CD14-positive monocyte (primary cell): ENCODE data around the gene MSMO1. TPM values are rescaled to one million over a fixed set of nuclear protein-coding genes. Genes with fewer than 3 reads are reported as not detected.
A peak's percentile ranks its signal among the peaks of the same experiment; 100 is the strongest.

Experiments
- DNase-seq, 3 donors: peaks; one replicate each; pipeline ENCODE4 v3.0.0-alpha.2; 2011 to 2022
- H2AFZ ChIP-seq: 2 replicates; pipeline ENCODE4 v1.6.0; 2012; ENCODE audit warnings: mild to moderate bottlenecking, low read depth, low read length, inconsistent platforms; ENCODE audit not compliant: insufficient read depth, poor library complexity, severe bottlenecking
- H3K27ac ChIP-seq, 2 donors: 1 replicate in 1 of 2; 2 replicates in 1 of 2; pipeline ENCODE4 v1.5.1; 2012 to 2013; ENCODE audit warnings: low read length in 2 of 2, control low read depth in 1 of 2, inconsistent platforms in 1 of 2, low read depth in 1 of 2, mild to moderate bottlenecking in 1 of 2
- H3K27me3 ChIP-seq, 2 donors: one replicate each; pipeline versions ENCODE4 v1.6.0 to v1.6.1; 2011 to 2013; ENCODE audit warnings: low read length in 2 of 2; ENCODE audit not compliant: control insufficient read depth in 2 of 2, insufficient read depth in 2 of 2
- H3K36me3 ChIP-seq, 2 donors: replicated peaks in 1 of 2; 1 replicate in 1 of 2; 2 replicates in 1 of 2; pipeline versions ENCODE4 v1.5.1 to v1.6.1; 2012 to 2013; ENCODE audit warnings: low read length in 2 of 2, control low read depth in 1 of 2, inconsistent platforms in 1 of 2, mild to moderate bottlenecking in 1 of 2; ENCODE audit not compliant: insufficient read depth in 2 of 2, control insufficient read depth in 1 of 2
- H3K4me1 ChIP-seq, 2 donors: 1 replicate in 1 of 2; 2 replicates in 1 of 2; pipeline versions ENCODE4 v1.5.1 to v1.6.1; 2012 to 2013; ENCODE audit warnings: low read length in 2 of 2, control low read depth in 1 of 2, inconsistent platforms in 1 of 2, mild to moderate bottlenecking in 1 of 2, moderate library complexity in 1 of 2; ENCODE audit not compliant: insufficient read depth in 2 of 2, control insufficient read depth in 1 of 2
- H3K4me2 ChIP-seq: replicated peaks from 2 replicates; pipeline ENCODE3; 2012; ENCODE audit warnings: low read length, moderate library complexity, mild to moderate bottlenecking; ENCODE audit not compliant: poor library complexity, severe bottlenecking; ENCODE audit errors: extremely low read depth
- H3K4me3 ChIP-seq, 3 experiments: fragments of 200-600 bp in 1 of 3; sonication (generic) in 1 of 3; replicated peaks in 1 of 3; 1 replicate in 2 of 3; 2 replicates in 1 of 3; pipeline ENCODE4 v1.5.1; 2011 to 2013; ENCODE audit warnings: low read length in 3 of 3, mild to moderate bottlenecking in 3 of 3, control low read depth in 2 of 3, low read depth in 2 of 3, inconsistent platforms in 1 of 3, moderate library complexity in 1 of 3
- H3K79me2 ChIP-seq: 2 replicates; pipeline ENCODE4 v1.6.0; 2012; ENCODE audit warnings: mild to moderate bottlenecking, control low read depth, inconsistent platforms, low read length, moderate library complexity; ENCODE audit not compliant: insufficient read depth
- H3K9ac ChIP-seq: 2 replicates; pipeline ENCODE4 v1.6.0; 2017; ENCODE audit warnings: low read length, mild to moderate bottlenecking; ENCODE audit not compliant: insufficient read depth, poor library complexity, severe bottlenecking
- H3K9me3 ChIP-seq, 2 donors: replicated peaks in 1 of 2; 1 replicate in 1 of 2; 2 replicates in 1 of 2; pipeline versions ENCODE4 v1.5.1 to v1.6.1; 2012 to 2013; ENCODE audit warnings: low read length in 2 of 2, control low read depth in 1 of 2; ENCODE audit not compliant: control insufficient read depth in 1 of 2, insufficient read depth in 1 of 2
- H4K20me1 ChIP-seq: 2 replicates; pipeline ENCODE4 v1.6.0; 2012; ENCODE audit warnings: mild to moderate bottlenecking, low read length, control low read depth, moderate library complexity; ENCODE audit not compliant: insufficient read depth
- H3K27ac Mint-ChIP-seq, 7 donors: one replicate each; pipeline ENCODE4 v1.8.0; 2020; ENCODE audit warnings: mild to moderate bottlenecking in 7 of 7, mixed read lengths in 7 of 7, moderate library complexity in 6 of 7, inconsistent platforms in 2 of 7
- H3K27me3 Mint-ChIP-seq, 3 donors: one replicate each; pipeline ENCODE4 v1.8.0; 2021 to 2022; ENCODE audit warnings: low read depth in 3 of 3, mild to moderate bottlenecking in 3 of 3, mixed read lengths in 3 of 3, moderate library complexity in 3 of 3, inconsistent platforms in 1 of 3
- H3K36me3 Mint-ChIP-seq, 2 donors: one replicate each; pipeline ENCODE4 v1.8.0; 2020; ENCODE audit warnings: mixed read lengths in 2 of 2, inconsistent platforms in 1 of 2, mild to moderate bottlenecking in 1 of 2
- H3K4me1 Mint-ChIP-seq: one replicate; pipeline ENCODE4 v1.8.0; 2020; ENCODE audit warnings: mild to moderate bottlenecking, mixed read lengths
- H3K4me3 Mint-ChIP-seq, 2 donors: one replicate each; pipeline ENCODE4 v1.8.0; 2020; ENCODE audit warnings: mild to moderate bottlenecking in 2 of 2, mixed read lengths in 2 of 2, moderate library complexity in 1 of 2
- H3K9me3 Mint-ChIP-seq, 7 donors: one replicate each; pipeline ENCODE4 v1.8.0; 2020 to 2022; ENCODE audit warnings: mixed read lengths in 7 of 7, mild to moderate bottlenecking in 6 of 7, moderate library complexity in 6 of 7, inconsistent platforms in 2 of 7
- WGBS: methylation state at CpG from one replicate; pipeline ENCODE4 v1.1.5; 2013; ENCODE audit warnings: missing lambda C conversion rate; ENCODE audit not compliant: insufficient coverage; 5-methylcytosine and 5-hydroxymethylcytosine counted together
- intact Hi-C, 2 donors: fragments of 100-400 bp; cut with micrococcal nuclease; formaldehyde crosslinking; loops; one replicate each; pipeline versions ENCODE4 v1.15.0 to v1.15.1; 2023
- polyA plus RNA-seq, 3 donors: library from polyadenylated mRNA; depleted of rRNA in 1 of 3; unstranded in 2 of 3; stranded (reverse) in 1 of 3; fragments of 300-500 nt in 2 of 3; fragments of >200 nt in 1 of 3; fragmentation: Illumina TruSeq in 2 of 3; gene quantifications; 1 replicate in 2 of 3; 2 replicates in 1 of 3; pipeline ENCODE4 v1.2.3, GENCODE V29; 2012 to 2021
- TF ChIP-seq, protein P1 (sequence below): fragments of 200-600 bp; IDR thresholded peaks from one replicate; pipeline ENCODE4 v1.8.0; 2022; ENCODE audit warnings: antibody characterized with exemption, mild to moderate bottlenecking

Gene MSMO1
- polyA plus RNA-seq, 3 donors: 3.1 to 7.6 (median 6.0) TPM

DNA sequence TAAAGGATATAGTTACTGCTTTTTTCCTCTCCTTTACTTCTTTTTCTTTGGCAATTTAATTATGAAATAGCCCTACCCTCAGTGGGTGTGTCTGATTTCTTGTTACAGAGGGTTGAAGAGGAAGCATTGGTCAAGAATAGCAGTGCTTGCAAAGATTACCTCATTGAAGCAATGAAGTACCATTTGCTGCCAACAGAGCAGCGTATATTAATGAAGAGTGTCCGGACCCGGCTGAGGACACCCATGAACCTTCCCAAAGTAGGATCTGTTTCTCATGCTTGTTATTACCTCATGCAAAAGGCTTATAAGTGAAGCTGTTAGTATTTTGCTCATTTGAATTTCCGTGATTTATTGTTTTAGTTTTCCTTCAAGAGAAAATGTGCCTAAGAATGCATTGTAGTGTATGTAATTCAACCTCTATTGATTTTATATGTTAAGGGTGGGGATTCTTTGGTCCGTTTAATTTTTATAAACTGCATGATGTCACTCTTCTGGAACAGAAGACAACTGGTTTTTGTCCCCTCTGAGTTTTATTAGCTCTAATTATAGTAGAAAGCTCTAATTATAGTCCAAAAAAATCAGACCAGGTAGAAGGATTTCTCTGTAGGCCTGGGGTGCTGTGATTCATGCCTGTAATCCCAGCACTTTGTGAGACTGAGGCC lies 27.9 kb upstream of the MSMO1 start:
- Histone ChIP-seq H3K36me3 (peaks cover 17 to 29% of the 10 kb centered on the region in 2 donors), H2AFZ (peak overlapping the region; percentile 27), H4K20me1 (no peaks in the 10 kb centered on the region), H3K79me2 (peaks cover 53% of the 10 kb centered on the region), H3K27me3 (no peaks in the 10 kb centered on the region), H3K4me3 (peak overlapping the region in 2 of 3 experiments; percentile 27 to 52), H3K4me2 (peak overlapping the region; percentile 71), H3K27ac (peak overlapping the region; percentile 46 to 60), H3K9me3 (no peaks in the 10 kb centered on the region), H3K9ac (no peak overlapping the region), H3K4me1 (peaks cover 40 to 52% of the 10 kb centered on the region in 2 donors)
- whole genome bisulfite sequencing: 7% methylated on average over 3 of the region's 5 CpGs
- Mint-ChIP-seq H3K27me3 (no peaks in the 10 kb centered on the region), H3K4me1 (peaks cover 51% of the 10 kb centered on the region), H3K9me3 (no peaks in the 10 kb centered on the region), H3K27ac (peak overlapping the region; percentile 77 to 94 (median 93)), H3K36me3 (peaks cover 37 to 42% of the 10 kb centered on the region in 2 donors), H3K4me3 (peak overlapping the region; percentile 32 to 80)
- TF ChIP-seq, protein P1, sequence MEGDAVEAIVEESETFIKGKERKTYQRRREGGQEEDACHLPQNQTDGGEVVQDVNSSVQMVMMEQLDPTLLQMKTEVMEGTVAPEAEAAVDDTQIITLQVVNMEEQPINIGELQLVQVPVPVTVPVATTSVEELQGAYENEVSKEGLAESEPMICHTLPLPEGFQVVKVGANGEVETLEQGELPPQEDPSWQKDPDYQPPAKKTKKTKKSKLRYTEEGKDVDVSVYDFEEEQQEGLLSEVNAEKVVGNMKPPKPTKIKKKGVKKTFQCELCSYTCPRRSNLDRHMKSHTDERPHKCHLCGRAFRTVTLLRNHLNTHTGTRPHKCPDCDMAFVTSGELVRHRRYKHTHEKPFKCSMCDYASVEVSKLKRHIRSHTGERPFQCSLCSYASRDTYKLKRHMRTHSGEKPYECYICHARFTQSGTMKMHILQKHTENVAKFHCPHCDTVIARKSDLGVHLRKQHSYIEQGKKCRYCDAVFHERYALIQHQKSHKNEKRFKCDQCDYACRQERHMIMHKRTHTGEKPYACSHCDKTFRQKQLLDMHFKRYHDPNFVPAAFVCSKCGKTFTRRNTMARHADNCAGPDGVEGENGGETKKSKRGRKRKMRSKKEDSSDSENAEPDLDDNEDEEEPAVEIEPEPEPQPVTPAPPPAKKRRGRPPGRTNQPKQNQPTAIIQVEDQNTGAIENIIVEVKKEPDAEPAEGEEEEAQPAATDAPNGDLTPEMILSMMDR: peak; percentile 55
- intact Hi-C loops: no loop called here
- DNase-seq: peak; percentile 67 to 85 (median 75)

DNA sequence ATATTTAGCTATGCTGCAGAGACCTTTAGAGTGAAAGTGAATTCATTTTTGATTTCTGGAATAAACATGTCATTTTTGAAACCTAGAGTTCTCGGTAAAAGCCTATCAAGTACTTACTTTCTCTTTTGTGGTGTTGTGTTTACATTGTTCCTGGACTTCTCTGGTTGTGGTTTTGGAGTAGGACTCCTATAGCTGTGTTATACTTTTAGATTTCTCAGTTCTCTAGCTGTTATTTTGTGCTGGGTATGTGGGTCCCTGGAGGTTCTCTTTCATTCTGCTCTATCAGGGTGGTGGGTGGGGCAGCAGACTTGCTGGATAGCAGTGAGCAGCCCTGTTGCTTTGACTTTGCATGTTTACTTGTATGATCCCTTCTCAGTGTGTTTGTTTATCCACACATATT lies 25.6 kb upstream of the MSMO1 start:
- peak overlapping the region; percentile 76 to 93 for H3K4me3 Mint-ChIP-seq
- Histone ChIP-seq H3K79me2 (peaks cover 39% of the 10 kb centered on the region), H3K4me3 (peak overlapping the region; percentile 18 to 65 (median 56)), H3K4me2 (peak overlapping the region; percentile 74), H3K27me3 (no peaks in the 10 kb centered on the region), H4K20me1 (no peaks in the 10 kb centered on the region), H3K9ac (peak overlapping the region; percentile 48), H3K4me1 (peaks cover 21 to 35% of the 10 kb centered on the region in 2 donors), H2AFZ (peak overlapping the region; percentile 61), H3K9me3 (no peaks in the 10 kb centered on the region), H3K27ac (peak overlapping the region; percentile 29 to 78), H3K36me3 (peaks cover 17 to 42% of the 10 kb centered on the region in 2 donors)
- H3K4me1 Mint-ChIP-seq: peaks cover 31% of the 10 kb centered on the region
- peak overlapping the region; percentile 78 to 95 (median 89) for H3K27ac Mint-ChIP-seq
- H3K36me3 Mint-ChIP-seq: peaks cover 35 to 46% of the 10 kb centered on the region in 2 donors
- DNase-seq: no peak
- TF ChIP-seq, protein P1: no peak
- no peaks in the 10 kb centered on the region for H3K9me3 Mint-ChIP-seq
- WGBS: no CpG with 5 or more reads among the region's 1 CpG
- no peaks in the 10 kb centered on the region for H3K27me3 Mint-ChIP-seq
- intact Hi-C loops: no loop called here
